ENCODE measurements around the gene GMDS. TPM values are rescaled to one million over a fixed set of nuclear protein-coding genes. Genes with fewer than 3 reads are reported as not detected.
A peak's percentile ranks its signal among the peaks of the same experiment; 100 is the strongest.

Gene GMDS
- 7.9 and 42.1 TPM in 2 replicates for total RNA-seq (2014; rRNA removed; shearing (Covaris generic))

DNA sequence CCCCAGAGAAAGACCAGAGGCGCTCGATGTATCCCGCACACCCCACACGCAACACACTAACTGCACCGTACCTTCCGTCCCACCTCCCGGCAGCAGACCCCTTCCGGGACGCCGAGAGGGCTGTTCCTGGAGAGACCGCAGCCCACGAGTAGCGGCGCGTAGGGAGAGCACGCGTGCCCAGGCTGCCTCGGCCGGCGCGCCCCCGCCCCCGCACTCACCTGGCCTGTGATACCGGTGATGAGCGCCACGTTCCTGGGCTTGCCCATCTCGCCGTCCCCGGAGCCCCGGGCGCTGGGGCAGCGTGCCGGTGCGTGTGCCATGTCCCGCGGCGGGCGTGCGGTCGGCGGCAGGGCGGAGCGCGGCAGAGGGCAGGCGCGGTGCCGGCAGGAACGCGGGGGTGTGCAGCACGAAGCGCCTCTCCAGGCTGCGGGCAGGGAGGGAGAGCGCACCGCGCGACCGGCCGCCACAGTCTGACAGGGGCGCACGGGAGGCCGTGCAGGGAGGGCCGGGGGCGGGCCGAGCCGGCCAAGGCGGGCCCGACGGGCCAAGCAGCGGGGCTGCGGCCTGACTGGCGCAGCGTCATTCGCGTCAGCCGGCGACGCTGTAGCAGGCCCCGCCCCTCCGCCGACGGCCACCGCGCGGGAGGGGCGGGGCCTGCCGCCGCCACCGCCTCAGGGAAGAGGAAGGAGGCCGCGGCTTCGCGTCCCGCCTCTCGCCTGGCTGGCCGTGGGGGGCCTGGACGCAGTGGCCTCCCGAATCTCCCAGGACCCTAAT is at the start of gene GMDS:
TSS of gene GMDS (minus strand) at position 503 of the 774 bp plus-strand sequence.
- H3K36me3 ChIP-seq: peaks cover 7% of the 10 kb centered on the region
- H3K9me3 ChIP-seq (replicated peaks): peaks cover 3% of the 10 kb centered on the region; the same call in 1 of the 2 replicates
- H3K4me1 ChIP-seq (replicated peaks): peaks cover 17% of the 10 kb centered on the region
- DNase-seq (ENCODE audit: low read depth in 1 of 2, low spot score in 2 of 2): peak; percentile 82 to 95
- peak within 1 kb of the TSS; percentile 49 for H3K27ac ChIP-seq
- H3K27me3 ChIP-seq (replicated peaks): no peaks in the 10 kb centered on the region
- H3K4me3 ChIP-seq: peak within 1 kb of the TSS; percentile 99

DNA sequence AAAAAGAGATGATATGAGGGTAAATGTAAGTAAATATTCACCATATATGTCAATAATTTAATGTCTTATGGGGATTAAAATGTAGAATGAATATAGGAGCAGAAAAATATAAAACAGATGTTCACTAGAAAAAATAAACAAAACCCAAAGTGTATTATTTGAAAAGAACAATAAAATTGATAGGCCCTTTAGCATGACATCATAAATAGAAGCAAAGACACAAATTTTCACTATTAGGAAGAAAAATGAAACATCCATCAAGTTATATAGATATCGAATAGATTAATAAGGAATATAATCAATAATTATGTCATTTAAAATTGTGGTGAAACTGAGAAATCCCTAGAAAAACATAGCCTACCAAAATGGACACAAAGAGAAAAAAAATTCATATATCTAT is 40.1 kb upstream of the GMDS start:
- Histone ChIP-seq H3K4me1 (replicated peaks) (no peaks in the 10 kb centered on the region), H3K9me3 (replicated peaks) (no peaks in the 10 kb centered on the region), H3K27ac (no peak overlapping the region), H3K4me3 (no peak overlapping the region), H3K27me3 (replicated peaks) (no peaks in the 10 kb centered on the region), H3K36me3 (no peaks in the 10 kb centered on the region)
- no peak for DNase-seq (ENCODE audit: low read depth in 1 of 2, low spot score in 2 of 2)

DNA sequence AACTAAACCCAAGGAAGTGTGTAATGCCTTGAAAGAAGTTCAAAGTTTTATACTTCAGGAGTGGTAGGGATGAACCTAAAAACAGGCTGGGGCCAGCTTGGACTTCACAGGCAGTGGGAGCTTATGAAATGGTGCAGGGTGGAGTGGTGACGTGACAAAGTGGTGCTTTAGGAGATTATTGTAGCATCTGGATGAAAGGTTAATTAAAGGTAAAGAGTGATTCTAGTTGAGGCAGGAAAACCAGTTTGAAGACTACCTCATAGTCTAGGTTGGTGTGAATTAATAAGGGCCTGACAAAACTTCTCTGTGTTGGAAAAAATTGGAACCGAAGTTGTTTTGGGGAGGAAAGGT is 30.5 kb upstream of the GMDS start:
- peaks cover 10% of the 10 kb centered on the region for H3K4me1 ChIP-seq (replicated peaks)
- H3K27ac ChIP-seq: 0 out of 2 replicates have a peak overlapping the region, but pooled peaks have one; percentile 6
- H3K27me3 ChIP-seq (replicated peaks): no peaks in the 10 kb centered on the region
- no peaks in the 10 kb centered on the region for H3K9me3 ChIP-seq (replicated peaks)
- DNase-seq (ENCODE audit: low read depth in 1 of 2, low spot score in 2 of 2): no peak
- H3K36me3 ChIP-seq: no peaks in the 10 kb centered on the region
- H3K4me3 ChIP-seq: no peak overlapping the region

DNA sequence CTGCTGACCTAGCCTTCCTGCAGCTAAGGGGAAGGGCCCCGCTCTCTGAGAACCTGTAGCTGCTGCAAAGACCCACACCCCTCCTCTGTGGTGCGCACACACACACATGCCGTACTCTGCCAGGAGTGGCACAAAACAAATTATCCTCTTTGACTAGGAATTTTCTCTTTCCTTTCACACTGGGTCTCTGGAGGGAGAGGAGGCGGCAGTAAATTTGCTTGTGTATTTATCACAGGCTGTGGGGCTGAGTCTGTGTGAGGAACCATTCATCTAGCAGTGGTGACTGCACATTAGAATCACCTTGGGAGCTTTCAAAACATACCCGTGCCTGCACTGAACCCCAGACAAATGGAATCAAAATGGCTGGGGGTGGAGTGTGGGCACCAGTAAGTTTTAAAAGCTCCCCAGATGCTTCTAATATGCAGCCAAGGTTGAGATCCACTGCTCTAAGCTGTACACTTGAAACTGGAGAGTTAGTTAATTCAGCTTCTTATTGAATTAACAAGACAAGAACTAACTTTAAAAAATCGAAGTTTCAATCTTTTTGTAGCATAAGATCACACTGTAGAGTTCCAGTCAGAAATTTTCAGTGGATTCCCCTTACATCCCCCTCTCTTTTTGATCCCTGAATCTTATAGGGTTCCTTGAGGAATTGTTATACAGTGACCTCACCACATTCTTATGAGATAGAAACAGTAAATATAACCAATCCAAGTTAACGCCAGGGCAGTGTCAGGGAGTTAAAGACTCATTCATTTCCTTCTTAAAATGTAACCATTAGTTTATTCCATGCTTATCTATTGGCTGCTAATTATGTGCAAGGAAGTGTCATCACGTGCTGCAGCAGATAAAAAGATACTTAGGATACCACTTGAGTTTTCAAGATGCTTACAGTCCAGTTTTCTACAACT is 29.8 kb upstream of the GMDS start:
- Histone ChIP-seq H3K4me3 (no peak overlapping the region), H3K36me3 (no peaks in the 10 kb centered on the region), H3K27ac (peak overlapping the region; percentile 6; the same call in 1 of the 2 replicates), H3K27me3 (replicated peaks) (no peaks in the 10 kb centered on the region), H3K9me3 (replicated peaks) (no peaks in the 10 kb centered on the region), H3K4me1 (replicated peaks) (peaks cover 10% of the 10 kb centered on the region)
- peak in 1 of 2 experiments; percentile 44 for DNase-seq (ENCODE audit: low read depth in 1 of 2, low spot score in 2 of 2)

DNA sequence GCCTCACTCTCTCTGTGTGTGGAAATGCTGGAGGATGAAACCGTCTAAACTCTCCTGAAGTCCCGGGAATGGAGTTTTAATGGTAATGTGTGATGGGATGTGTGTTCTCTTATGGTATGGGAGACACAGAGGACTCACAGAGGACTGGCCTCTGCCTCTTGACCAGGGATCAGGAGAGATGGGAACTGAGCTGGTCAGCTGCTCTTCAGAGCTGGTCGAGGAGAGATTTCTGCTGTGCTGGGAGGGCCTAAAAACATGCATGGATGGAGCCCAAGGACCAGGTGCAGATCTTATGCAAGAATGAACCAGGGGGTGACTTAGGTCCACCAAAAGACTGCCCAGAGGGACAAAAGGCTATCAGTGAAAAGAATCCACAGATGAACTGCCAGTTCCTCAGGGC is 27.3 kb upstream of the GMDS start:
- Histone ChIP-seq H3K4me3 (no peak overlapping the region), H3K9me3 (replicated peaks) (no peaks in the 10 kb centered on the region), H3K27me3 (replicated peaks) (no peaks in the 10 kb centered on the region), H3K4me1 (replicated peaks) (peaks cover 10% of the 10 kb centered on the region), H3K36me3 (no peaks in the 10 kb centered on the region), H3K27ac (no peak overlapping the region)
- DNase-seq (ENCODE audit: low read depth in 1 of 2, low spot score in 2 of 2): no peak

DNA sequence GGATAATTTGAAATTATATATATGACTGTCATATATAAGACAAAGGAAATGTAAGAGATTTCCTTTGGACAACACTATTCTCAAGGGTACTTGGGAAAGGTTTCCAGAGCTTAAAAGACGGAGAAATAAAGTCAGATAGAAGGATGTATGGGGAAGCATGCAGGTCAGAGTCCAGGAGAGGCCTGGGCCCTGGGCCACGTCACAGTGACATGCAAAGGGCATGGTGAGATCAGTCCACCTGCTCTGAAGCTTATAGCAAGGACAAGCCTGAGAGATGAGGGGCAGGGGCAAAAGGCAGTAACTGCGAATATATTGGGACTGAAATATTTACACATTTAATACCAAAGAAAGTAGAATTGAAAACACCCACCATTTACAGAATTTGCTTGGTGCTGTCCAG is 24.6 kb upstream of the GMDS start:
- Histone ChIP-seq H3K9me3 (replicated peaks) (no peaks in the 10 kb centered on the region), H3K4me1 (replicated peaks) (peaks cover 1% of the 10 kb centered on the region), H3K36me3 (no peaks in the 10 kb centered on the region), H3K4me3 (no peak overlapping the region), H3K27ac (no peak overlapping the region), H3K27me3 (replicated peaks) (no peaks in the 10 kb centered on the region)
- no peak for DNase-seq (ENCODE audit: low read depth in 1 of 2, low spot score in 2 of 2)

DNA sequence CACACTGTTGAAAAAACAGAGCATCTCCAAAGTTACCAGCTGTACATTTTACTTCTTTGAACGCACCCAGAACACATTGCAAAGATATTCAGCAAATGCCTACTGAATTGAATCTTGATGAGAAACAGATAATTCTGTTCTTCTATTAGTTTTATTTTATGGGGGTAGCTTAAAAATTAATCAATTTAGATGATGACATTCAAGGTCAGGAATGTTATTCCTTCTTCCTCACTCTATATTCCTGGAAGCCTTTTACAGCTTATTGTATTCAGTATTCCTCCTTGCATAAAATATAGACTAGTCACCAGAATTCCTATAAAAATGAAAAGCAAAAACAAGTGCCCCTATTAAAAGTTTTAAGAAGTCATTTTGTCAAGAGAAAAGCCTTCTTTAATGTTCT is 21.4 kb upstream of the GMDS start:
- H3K36me3 ChIP-seq: no peaks in the 10 kb centered on the region
- no peaks in the 10 kb centered on the region for H3K4me1 ChIP-seq (replicated peaks)
- H3K27me3 ChIP-seq (replicated peaks): no peaks in the 10 kb centered on the region
- H3K27ac ChIP-seq: no peak overlapping the region
- no peak overlapping the region for H3K4me3 ChIP-seq
- H3K9me3 ChIP-seq (replicated peaks): no peaks in the 10 kb centered on the region
- DNase-seq (ENCODE audit: low read depth in 1 of 2, low spot score in 2 of 2): no peak

DNA sequence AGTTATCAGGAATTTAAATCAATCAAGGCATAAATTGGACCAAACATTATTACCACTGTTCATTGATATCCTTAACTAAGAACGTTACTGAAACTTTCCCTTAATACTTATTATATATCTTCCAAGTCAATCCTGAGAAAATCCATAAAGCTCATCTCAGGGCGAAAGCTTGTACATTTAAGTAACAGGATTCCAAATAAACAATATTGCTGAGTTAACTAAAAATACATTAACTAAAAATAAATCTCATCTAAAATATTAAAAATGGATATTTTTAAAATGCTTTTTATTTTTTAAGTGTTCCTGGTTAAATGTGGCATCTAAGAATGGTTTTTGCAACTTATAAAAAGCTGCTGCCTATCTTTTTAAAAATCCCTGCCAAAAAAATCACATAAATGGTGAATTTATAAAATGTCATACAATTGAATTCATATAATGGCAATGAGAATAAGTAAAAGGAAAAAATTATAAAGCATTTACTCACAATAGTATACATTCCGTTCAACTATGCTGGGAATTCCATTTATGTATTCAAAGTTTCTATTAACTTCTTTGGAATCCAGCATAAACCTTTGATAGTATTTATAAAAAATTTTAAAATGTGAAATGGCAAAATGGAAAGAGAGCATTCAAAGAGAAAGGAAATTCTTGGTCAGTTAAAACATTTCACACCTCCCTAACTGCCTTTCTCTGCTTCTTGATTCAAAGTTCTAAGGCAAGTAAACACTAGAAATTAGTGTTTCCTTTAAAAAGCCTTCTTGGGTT is 20.8 kb upstream of the GMDS start:
- H3K27me3 ChIP-seq (replicated peaks): no peaks in the 10 kb centered on the region
- no peaks in the 10 kb centered on the region for H3K9me3 ChIP-seq (replicated peaks)
- H3K36me3 ChIP-seq: no peaks in the 10 kb centered on the region
- DNase-seq (ENCODE audit: low read depth in 1 of 2, low spot score in 2 of 2): no peak
- no peak overlapping the region for H3K27ac ChIP-seq
- no peak overlapping the region for H3K4me3 ChIP-seq
- no peaks in the 10 kb centered on the region for H3K4me1 ChIP-seq (replicated peaks)

DNA sequence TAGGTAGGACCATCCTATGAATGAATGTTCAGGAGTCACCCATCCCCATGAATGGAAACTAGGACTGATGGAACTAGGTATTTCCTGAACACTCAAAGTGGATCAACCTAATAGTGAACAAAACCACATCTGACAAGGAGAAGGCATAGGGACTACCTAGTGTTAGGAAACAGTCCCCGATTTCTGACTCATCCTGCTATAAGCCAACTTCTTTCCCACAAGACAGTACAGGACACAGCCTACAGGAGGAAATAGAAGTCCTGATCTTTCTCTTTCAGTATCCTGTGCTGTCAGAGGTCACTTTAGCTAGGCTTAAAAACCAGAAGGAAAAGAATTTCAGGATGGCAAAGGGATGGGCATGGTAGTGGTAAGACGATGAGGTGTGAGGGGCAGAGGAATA is 19.5 kb upstream of the GMDS start:
- no peaks in the 10 kb centered on the region for H3K9me3 ChIP-seq (replicated peaks)
- DNase-seq (ENCODE audit: low read depth in 1 of 2, low spot score in 2 of 2): no peak
- H3K27me3 ChIP-seq (replicated peaks): no peaks in the 10 kb centered on the region
- no peaks in the 10 kb centered on the region for H3K36me3 ChIP-seq
- no peaks in the 10 kb centered on the region for H3K4me1 ChIP-seq (replicated peaks)
- H3K27ac ChIP-seq: no peak overlapping the region
- no peak overlapping the region for H3K4me3 ChIP-seq

DNA sequence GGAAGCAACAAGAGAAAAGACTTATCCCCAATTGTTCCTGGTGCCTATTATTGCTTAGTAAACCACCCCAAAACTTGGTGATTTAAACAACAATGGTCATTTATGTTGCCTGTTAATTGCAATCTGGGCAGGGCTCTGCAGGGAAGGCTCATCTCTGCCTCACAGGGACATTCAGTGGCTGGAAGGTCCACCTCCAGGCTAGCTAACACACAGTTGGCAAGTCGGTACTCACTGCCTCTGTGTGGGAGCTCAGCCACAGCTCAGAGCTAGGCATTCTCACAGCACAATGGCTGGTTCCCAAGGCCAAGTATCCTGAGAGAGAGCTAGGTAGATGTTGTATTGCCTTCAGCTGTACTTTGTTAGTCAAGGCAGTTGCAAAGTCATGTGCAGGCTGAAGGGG is 18.5 kb upstream of the GMDS start:
- no peak for DNase-seq (ENCODE audit: low read depth in 1 of 2, low spot score in 2 of 2)

DNA sequence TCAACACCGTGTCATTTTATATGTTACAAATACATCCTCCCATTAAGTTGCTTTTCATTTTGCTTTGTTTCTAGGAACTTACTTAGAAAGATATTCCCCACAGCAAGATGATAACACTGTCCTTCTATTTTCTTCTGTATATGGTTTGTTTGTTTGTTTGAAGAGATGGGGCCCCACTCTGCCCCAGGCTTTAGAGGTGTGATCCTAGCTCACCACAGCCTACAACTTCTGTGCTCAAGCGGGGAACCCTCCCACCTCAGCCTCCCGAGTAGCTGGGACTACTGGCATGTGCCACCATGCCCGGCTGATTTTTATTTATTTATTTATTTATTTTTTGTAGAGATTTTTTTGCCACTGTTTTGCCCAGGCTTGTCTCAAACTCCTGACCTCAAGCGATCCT is 14.2 kb upstream of the GMDS start:
- Histone ChIP-seq H3K4me1 (replicated peaks) (no peaks in the 10 kb centered on the region), H3K9me3 (replicated peaks) (no peaks in the 10 kb centered on the region), H3K36me3 (no peaks in the 10 kb centered on the region), H3K27ac (no peak overlapping the region), H3K27me3 (replicated peaks) (no peaks in the 10 kb centered on the region), H3K4me3 (no peak overlapping the region)
- DNase-seq (ENCODE audit: low read depth in 1 of 2, low spot score in 2 of 2): no peak

More for the DNA sequence above, 18.5 kb upstream of the GMDS start:
- no peaks in the 10 kb centered on the region for H3K36me3 ChIP-seq
- H3K27me3 ChIP-seq (replicated peaks): no peaks in the 10 kb centered on the region
- no peaks in the 10 kb centered on the region for H3K4me1 ChIP-seq (replicated peaks)
- H3K4me3 ChIP-seq: no peak overlapping the region
- no peaks in the 10 kb centered on the region for H3K9me3 ChIP-seq (replicated peaks)
- H3K27ac ChIP-seq: no peak overlapping the region

DNA sequence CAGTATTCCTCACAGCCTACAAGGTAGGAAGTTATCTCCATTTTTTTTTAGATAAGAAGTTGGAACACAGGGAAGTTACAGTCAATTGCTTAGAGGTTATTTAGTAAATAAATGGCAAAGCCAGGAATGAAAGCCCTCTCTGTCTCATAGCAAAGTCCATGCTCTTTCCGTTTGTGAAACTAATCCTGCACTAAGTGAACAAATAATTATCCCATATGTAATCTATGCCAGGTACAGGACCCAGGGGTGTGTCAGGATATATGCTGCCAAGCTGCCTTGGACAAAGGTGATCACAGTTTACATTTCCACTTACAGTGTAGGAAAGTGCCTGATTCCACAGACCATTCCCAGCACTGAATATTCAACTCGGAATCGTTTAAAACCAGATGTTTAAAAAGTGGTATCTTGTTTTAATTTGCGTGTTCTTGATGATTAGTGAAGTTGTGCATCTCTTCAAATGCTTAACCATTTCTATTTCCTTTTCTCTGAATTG is 13.6 kb upstream of the GMDS start:
- H3K9me3 ChIP-seq (replicated peaks): no peaks in the 10 kb centered on the region; the same call in 1 of the 2 replicates
- no peak for DNase-seq (ENCODE audit: low read depth in 1 of 2, low spot score in 2 of 2)

DNA sequence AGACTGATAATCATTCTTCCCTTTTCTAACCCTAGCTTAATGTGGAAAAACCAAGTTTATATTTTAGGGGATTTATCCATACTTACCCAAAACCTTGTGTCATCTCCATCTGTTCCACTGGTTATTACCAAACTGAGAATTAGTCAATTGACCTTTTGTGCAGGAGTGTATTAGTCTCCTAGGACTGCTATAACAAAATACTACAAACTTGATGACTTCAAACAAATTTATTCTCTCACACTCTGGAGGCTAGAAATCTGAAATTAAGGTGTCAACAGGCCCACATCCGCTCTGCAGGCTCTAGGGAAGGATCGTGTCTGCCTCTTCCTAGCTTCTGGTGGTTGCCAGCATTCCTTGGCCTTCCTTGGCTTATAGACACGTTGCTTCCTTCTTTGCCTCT is 12.7 kb upstream of the GMDS start:
- H3K9me3 ChIP-seq (replicated peaks): no peaks in the 10 kb centered on the region; the same call in 1 of the 2 replicates
- no peaks in the 10 kb centered on the region for H3K27me3 ChIP-seq (replicated peaks)
- H3K4me1 ChIP-seq (replicated peaks): no peaks in the 10 kb centered on the region
- no peak for DNase-seq (ENCODE audit: low read depth in 1 of 2, low spot score in 2 of 2)
- no peak overlapping the region for H3K27ac ChIP-seq
- no peaks in the 10 kb centered on the region for H3K36me3 ChIP-seq
- no peak overlapping the region for H3K4me3 ChIP-seq

More for the DNA sequence above, 13.6 kb upstream of the GMDS start:
- Histone ChIP-seq H3K36me3 (no peaks in the 10 kb centered on the region), H3K4me1 (replicated peaks) (no peaks in the 10 kb centered on the region), H3K27ac (no peak overlapping the region), H3K27me3 (replicated peaks) (no peaks in the 10 kb centered on the region), H3K4me3 (no peak overlapping the region)
